SU-DHL-6 (cell line): ENCODE measurements around the gene CYP4F2.
"Not testable (repeated sequence)": the region's sequence is repeated elsewhere in the genome, so short reads cannot be mapped to it uniquely, and the experiment has no call there.

Source experiments
- H2AFZ ChIP-seq: fragments of 200-600 bp; sonication (generic); 2 replicates; pipeline ENCODE4 v1.6.1; 2014; ENCODE audit warnings: low read depth, mild to moderate bottlenecking, moderate library complexity, mixed read lengths, antibody characterized with exemption, low read length; ENCODE audit not compliant: severe bottlenecking
- H3F3A ChIP-seq: fragments of 200-600 bp; shearing (Covaris generic); 2 replicates; pipeline ENCODE4 v1.6.0; 2016; ENCODE audit warnings: antibody characterized with exemption, mild to moderate bottlenecking; ENCODE audit not compliant: insufficient read depth
- H3K27ac ChIP-seq: fragments of 200-600 bp; sonication (generic); 2 replicates; pipeline ENCODE4 v1.5.1; 2016; ENCODE audit warnings: low read depth, mild to moderate bottlenecking, low read length, moderate library complexity, mixed read lengths
- H3K27me3 ChIP-seq: fragments of 200-600 bp; sonication (generic), shearing (Covaris generic); 2 replicates; pipeline ENCODE4 v1.6.0; 2014; ENCODE audit warnings: mild to moderate bottlenecking, low read length
- H3K36me3 ChIP-seq: fragments of 200-600 bp; sonication (generic); 2 replicates; pipeline ENCODE4 v1.6.1; 2014; ENCODE audit warnings: mild to moderate bottlenecking, low read length, mixed read lengths
- H3K4me2 ChIP-seq: fragments of 300-600, 200-600 bp; shearing (Covaris generic), sonication (generic); 2 replicates; pipeline ENCODE4 v1.6.0; 2014; ENCODE audit warnings: low read length, low read depth, mild to moderate bottlenecking; ENCODE audit not compliant: poor library complexity, severe bottlenecking
- H3K4me3 ChIP-seq: fragments of 200-600 bp; sonication (generic); 2 replicates; pipeline ENCODE4 v1.5.1; 2014; ENCODE audit warnings: antibody characterized with exemption, low read length, mild to moderate bottlenecking, mixed read lengths; ENCODE audit not compliant: insufficient read depth, poor library complexity, severe bottlenecking
- H3K79me2 ChIP-seq: fragments of 200-600 bp; sonication (generic); 2 replicates; pipeline ENCODE4 v1.6.1; 2014; ENCODE audit warnings: mild to moderate bottlenecking, low read length, moderate library complexity; ENCODE audit not compliant: insufficient read depth
- H3K9ac ChIP-seq: fragments of 200-600 bp; sonication (generic); 2 replicates; pipeline ENCODE4 v1.7.0; 2014; ENCODE audit warnings: mild to moderate bottlenecking, low read length
- H3K9me2 ChIP-seq: fragments of 200-600 bp; sonication (generic); replicated peaks from 2 replicates; pipeline ENCODE4 v1.6.1; 2014; ENCODE audit warnings: low read length; ENCODE audit not compliant: insufficient read depth
- H3K9me3 ChIP-seq: fragments of 200-600 bp; sonication (generic); 2 replicates; pipeline ENCODE4 v1.6.1; 2014; ENCODE audit warnings: low read length, mixed read lengths; ENCODE audit not compliant: insufficient read depth
- H4K20me1 ChIP-seq: fragments of 200-600 bp; sonication (generic); 2 replicates; pipeline ENCODE4 v1.6.1; 2014; ENCODE audit warnings: low read depth, mild to moderate bottlenecking, antibody characterized with exemption, low read length, moderate library complexity, mixed read lengths
- CTCF ChIP-seq: fragments of 200-600 bp; sonication (generic); IDR thresholded peaks from one replicate; pipeline ENCODE4 v1.5.1; 2017; ENCODE audit warnings: antibody characterized with exemption, mild to moderate bottlenecking, low read length, moderate library complexity; ENCODE audit not compliant: insufficient read depth, poor library complexity, severe bottlenecking
- EZH2phosphoT487 ChIP-seq: fragments of 200-600 bp; sonication (generic), shearing (Covaris generic); conservative IDR thresholded peaks from 2 replicates; pipeline ENCODE4 v1.6.1; 2018; ENCODE audit warnings: mild to moderate bottlenecking, antibody characterized with exemption, low read length, moderate library complexity, mixed read lengths

CYP4F2 gene

GRCh38 chr19:15935167-15935702 is 37.4 kb upstream of the CYP4F2 start:
- H3K36me3 ChIP-seq: no peaks in the 10 kb centered on the region
- H3K9me3 ChIP-seq: no peaks in the 10 kb centered on the region
- H3K4me3 ChIP-seq: no peak overlapping the region
- no peaks in the 10 kb centered on the region for H4K20me1 ChIP-seq
- H3K9me2 ChIP-seq: no peaks in the 10 kb centered on the region
- H2AFZ ChIP-seq: no peak overlapping the region
- H3K4me2 ChIP-seq: no peak overlapping the region
- no peak overlapping the region for H3K9ac ChIP-seq
- no peaks in the 10 kb centered on the region for H3K27me3 ChIP-seq
- H3F3A ChIP-seq: no peaks in the 10 kb centered on the region
- TF ChIP-seq EZH2phosphoT487 (no peak), CTCF (no peak)
- no peaks in the 10 kb centered on the region for H3K79me2 ChIP-seq
- H3K27ac ChIP-seq: no peak overlapping the region

- Histone ChIP-seq H3K4me2 (no peak within 1 kb of the TSS), H3K9me3 (no peaks in the 10 kb centered on the region), H3K79me2 (no peaks in the 10 kb centered on the region), H3F3A (no peaks in the 10 kb centered on the region), H3K27ac (no peak within 1 kb of the TSS), H3K9me2 (no peaks in the 10 kb centered on the region), H4K20me1 (no peaks in the 10 kb centered on the region), H3K36me3 (no peaks in the 10 kb centered on the region), H3K4me3 (no peak within 1 kb of the TSS), H3K9ac (no peak within 1 kb of the TSS), H2AFZ (no peak within 1 kb of the TSS), H3K27me3 (no peaks in the 10 kb centered on the region)
- TF ChIP-seq CTCF: no peak
- no peak for TF ChIP-seq EZH2phosphoT487
Measured at GRCh38 chr19:15934332-15935078, 36.6 kb upstream of the CYP4F2 start, which contains the start of gene CYP4F11. Gene CYP4F11 (minus strand): TSS chr19:15934529. CDS start chr19:15934408, 121 bp downstream.

- H4K20me1 ChIP-seq, H3K4me2 ChIP-seq, H3K9me2 ChIP-seq, H3K9ac ChIP-seq, H3K79me2 ChIP-seq, H3K27ac ChIP-seq, H3K36me3 ChIP-seq, H3F3A ChIP-seq, H2AFZ ChIP-seq, H3K9me3 ChIP-seq, H3K4me3 ChIP-seq, H3K27me3 ChIP-seq: not testable (repeated sequence)
Measured at GRCh38 chr19:15933761-15934331, 36.0 kb upstream of the CYP4F2 start.

- no peaks in the 10 kb centered on the region for H4K20me1 ChIP-seq
- no peaks in the 10 kb centered on the region for H3K27me3 ChIP-seq
- H3K9me3 ChIP-seq: no peaks in the 10 kb centered on the region
- no peak overlapping the region for H3K4me3 ChIP-seq
- H3K27ac ChIP-seq: no peak overlapping the region
- no peaks in the 10 kb centered on the region for H3K36me3 ChIP-seq
- H3K4me2 ChIP-seq: no peak overlapping the region
- no peaks in the 10 kb centered on the region for H3F3A ChIP-seq
- H2AFZ ChIP-seq: no peak overlapping the region
- H3K9ac ChIP-seq: no peak overlapping the region
- TF ChIP-seq CTCF (no peak), EZH2phosphoT487 (no peak)
- H3K9me2 ChIP-seq: no peaks in the 10 kb centered on the region
- no peaks in the 10 kb centered on the region for H3K79me2 ChIP-seq
Measured at GRCh38 chr19:15928321-15928720, 30.4 kb upstream of the CYP4F2 start.
